GM11168 (cell line): ENCODE results near the gene CCDC106.

ENCODE experiments used
- in situ Hi-C: fragments of 300-500 bp; cut with MboI; formaldehyde crosslinking; loops from one replicate; pipeline ENCODE4 v1.12.0; 2022; ENCODE audit warnings: low sequenced_read_pairs; ENCODE audit not compliant: unreplicated experiment

CCDC106 gene

GRCh38 chr19:55633861-55634260 lies 14.2 kb upstream of the CCDC106 start:
- in situ Hi-C loops = no loop called here

GRCh38 chr19:55635334-55635717 lies 12.7 kb upstream of the CCDC106 start:
- in situ Hi-C loops = no loop called here

- in situ Hi-C loops = no loop called here
These were observed 12.1 kb upstream of the CCDC106 start for GRCh38 chr19:55635856-55636440.

DNA sequence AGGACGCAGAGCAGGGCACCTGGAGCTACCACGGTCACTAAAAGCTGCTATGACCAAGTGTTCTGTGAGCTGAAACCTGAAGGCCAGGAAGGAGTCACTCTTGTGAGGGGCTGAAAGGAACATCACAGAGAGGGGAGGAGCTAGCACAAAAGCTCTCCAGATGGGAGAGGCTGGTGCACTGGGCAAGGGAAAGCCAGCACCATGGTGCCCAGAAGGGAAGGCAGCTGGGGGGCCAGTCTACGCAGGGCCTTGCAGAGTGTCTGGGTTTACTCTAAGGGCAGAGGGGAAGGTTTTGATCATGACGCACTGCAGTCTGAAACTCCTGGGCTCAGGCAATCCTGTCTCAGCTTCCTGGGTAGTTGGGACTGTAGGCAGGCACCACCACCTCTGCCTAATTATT lies 11.3 kb upstream of the CCDC106 start:
- in situ Hi-C loops = no loop called here

- in situ Hi-C loops = no loop called here
These were observed 10.5 kb upstream of the CCDC106 start for GRCh38 chr19:55637534-55637933.

DNA sequence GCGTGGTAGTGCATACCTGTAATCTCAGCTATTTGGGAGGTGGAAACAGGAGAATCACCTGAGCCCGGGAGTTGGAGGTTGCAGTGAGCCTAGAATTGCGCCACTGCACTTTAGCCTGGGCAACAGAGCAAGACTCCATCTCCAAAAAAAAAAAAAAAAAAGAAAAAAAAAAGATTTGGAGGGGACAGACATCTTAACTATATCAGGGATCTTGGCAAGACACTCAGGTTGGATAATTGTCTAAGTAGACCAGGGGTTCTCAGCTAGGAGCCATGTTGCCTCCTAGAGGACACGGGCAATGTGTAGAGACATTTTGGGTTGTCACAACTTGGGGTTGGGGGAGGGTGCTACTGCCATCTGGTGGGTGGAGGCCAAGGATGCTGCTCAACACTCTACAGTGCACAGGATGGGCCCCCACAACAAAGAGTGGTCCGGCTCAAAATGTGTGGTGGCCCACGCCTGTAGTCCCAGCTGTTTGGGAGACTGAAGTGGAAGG lies 9.1 kb upstream of the CCDC106 start:
- in situ Hi-C loops = no loop called here

DNA sequence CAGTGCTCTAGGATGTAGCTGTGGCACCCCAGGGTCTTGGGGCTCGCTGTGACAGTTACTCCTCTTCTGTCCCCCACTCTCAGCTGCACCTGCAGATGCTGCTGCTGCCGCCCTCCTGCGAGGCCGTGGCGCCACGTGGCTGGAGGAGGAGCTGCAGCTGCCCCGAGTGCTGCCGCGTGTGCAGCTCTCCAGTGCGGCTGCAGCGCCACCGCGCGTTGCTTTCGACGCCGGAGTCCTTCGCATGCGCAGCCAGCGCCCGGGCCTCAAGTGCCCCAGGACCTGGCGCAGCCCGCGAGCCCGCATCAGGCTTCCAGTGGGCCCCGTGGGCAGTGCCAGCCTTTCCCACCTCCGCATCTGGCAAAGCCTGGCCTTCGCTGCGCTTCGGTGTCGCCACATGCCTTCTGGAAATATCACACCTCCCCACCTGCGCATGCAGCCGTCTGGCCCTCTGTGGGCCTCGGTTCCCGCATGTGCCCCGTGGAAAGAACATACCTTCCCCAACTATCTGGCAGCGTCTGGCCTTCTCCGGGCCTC lies 7.9 kb upstream of the CCDC106 start:
- in situ Hi-C loops = no loop called here

DNA sequence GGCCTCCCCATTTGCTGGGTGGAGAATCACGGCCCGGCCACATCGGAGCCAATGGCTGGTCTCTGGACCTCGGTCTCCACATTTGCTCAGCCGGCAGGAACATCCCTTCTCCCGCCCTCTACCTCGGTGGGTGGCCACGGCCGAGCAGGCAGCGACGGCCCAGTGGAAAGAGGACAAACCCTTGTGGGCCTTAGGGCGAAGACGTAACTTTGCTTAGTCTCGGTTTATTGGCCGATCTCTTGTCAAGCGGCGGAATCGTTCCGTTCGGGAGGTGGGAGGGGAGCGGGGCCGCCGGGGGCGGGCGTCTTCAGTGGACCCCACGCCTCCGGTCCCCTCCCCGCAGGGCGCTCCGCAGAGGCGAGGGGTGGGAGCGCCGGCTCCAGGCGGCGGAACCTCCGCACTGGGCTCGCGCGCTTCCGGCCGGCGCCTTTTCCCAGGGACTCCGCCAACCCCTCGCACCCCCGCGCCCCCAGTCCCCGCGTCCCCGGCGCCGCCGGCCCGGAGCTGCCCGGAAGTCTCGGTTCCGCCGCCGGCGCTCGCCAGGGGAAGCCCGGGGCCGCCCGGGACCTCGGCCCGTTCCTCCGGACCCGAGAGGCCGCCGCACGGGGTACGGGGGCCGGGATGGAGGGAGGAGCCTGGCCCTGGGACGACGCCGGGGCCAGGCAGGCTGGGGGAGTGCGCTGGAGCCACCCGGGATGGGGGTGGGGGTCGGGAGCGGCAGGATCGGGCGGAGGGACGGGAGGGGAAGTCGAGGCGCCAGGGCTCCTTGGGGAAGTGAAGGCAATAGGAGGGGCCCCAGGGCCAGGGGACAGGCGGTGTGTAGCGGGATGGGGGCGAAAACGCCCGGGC lies 7.2 kb upstream of the CCDC106 start, which contains the start of gene ZNF580:
TSS of gene ZNF580 (plus strand) at position 426 of the 849 bp plus-strand sequence. CDS start 1,507 bp downstream, outside the sequence.
- in situ Hi-C loops = no loop called here

DNA sequence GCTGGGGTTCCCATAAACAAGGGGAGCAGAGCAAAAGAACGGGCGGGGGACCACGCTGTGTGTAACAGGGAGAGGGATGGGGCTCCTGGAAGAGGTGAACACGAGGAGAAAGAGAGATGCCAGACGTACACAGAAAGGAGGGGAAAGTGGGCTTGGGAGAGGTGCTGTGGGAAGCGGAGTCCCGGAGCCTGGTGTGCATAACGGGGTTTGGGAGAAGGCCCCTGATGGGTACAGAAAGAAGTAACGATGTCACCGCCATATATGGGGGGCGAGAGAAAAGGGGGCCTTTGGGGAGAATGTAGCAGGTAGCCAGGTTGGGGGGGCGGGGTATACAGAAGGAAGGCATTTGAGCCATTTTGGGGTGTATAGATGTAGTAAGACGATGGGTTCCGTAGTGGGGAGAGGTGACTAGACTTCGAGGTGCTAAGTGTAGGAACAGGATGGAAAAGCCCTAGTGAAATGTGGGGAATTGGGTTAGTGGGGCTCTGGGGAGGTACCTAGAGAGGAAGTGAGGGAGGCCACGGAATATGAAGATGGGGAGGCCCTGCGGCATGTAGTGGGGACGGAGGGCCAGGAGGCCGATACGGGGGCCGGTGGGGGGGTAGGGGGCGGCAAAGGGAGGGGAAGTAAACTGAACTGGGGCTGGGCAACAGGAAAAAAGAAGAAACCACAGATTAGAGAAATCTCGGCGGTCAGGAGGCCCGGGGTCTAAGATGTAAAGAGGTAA lies 6.4 kb upstream of the CCDC106 start:
- in situ Hi-C loops = no loop called here

- in situ Hi-C loops = no loop called here
These were observed 5.6 kb upstream of the CCDC106 start for GRCh38 chr19:55642153-55643002.

GRCh38 chr19:55643003-55643886 lies 4.8 kb upstream of the CCDC106 start, which contains the start of gene ZNF581:
TSS of gene ZNF581 (plus strand) at chr19:55643649. CDS start at chr19:55644572, 923 bp downstream.
- in situ Hi-C loops = no loop called here

DNA sequence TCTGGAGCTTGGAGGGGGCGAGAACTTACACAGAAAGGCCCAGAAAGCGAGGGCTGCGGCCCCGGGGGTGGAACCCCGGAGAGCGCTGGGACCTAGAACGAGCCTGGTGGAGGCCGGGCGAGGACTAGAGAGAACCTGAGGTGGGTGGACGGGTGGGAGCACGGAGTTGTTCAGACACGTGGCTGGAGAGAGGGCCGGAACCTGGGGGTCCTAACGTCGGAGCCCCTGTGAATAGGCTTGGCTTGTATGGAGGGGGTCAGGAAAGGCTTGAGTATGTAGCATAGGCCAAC lies 4.2 kb upstream of the CCDC106 start:
- in situ Hi-C loops = no loop called here

DNA sequence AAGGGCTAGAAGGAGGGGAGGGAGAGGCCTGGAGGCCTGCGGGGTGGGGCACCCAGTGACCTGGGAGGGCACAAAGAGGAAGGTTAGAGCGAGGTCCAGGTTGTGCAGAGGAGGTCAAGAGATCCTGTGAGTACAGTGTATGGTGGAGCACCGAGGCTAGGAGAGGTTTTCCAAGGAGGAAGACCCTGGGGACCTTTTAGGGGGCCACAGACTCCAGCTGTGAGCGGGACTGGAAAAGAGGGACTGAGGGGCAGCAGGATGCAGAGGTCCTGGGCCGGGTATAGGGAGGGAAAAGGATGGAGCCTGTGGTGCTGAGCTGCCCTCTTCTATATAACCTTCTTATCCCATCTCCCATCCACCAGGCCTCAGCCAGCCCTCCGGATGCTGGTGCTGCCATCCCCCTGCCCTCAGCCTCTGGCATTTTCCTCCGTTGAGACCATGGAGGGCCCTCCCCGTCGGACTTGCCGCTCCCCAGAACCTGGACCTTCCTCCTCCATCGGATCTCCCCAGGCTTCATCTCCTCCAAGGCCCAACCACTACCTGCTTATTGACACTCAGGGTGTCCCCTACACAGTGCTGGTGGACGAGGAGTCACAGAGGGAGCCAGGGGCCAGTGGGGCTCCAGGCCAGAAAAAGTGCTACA lies 3.7 kb upstream of the CCDC106 start:
- in situ Hi-C loops = no loop called here

GRCh38 chr19:55644842-55645511 lies 3.0 kb upstream of the CCDC106 start:
- in situ Hi-C loops = no loop called here

- in situ Hi-C loops = no loop called here
These were observed 2.5 kb upstream of the CCDC106 start for GRCh38 chr19:55645512-55645881.

GRCh38 chr19:55646889-55647731 lies 902 bp upstream of the CCDC106 start:
- in situ Hi-C loops = no loop called here

GRCh38 chr19:55648585-55649267 lies 714 bp downstream of the CCDC106 start:
- in situ Hi-C loops = no loop called here
